GM21717 (cell line): Measurements from ENCODE around the gene TBCK.

Experiments used
- ATAC-seq: cut with Tn5 transposase; IDR thresholded peaks from one replicate; pipeline ENCODE4 v1.9.1; 2021; ENCODE audit warnings: mild to moderate bottlenecking, moderate library complexity; ENCODE audit not compliant: unreplicated experiment

The TBCK gene

DNA sequence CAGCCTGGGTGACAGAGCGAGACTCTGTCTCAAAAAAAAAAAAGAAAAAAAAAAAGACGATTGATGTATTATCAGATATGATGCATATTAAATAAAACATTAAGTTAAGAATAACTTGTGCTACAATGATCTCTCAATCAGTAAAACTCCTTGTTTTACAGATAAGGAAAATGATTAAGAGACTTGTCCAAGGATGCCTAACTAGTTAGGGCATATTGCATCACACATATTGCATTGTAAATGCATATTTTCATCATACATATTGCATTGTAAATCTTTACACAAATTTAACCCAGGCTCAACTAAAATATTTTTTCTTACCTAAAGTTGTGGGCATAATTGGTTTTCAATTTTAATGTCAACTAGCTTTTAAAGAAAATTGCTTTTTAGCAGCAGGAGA, 26.3 kb downstream of the TBCK start:
- ATAC-seq, result no peak

DNA sequence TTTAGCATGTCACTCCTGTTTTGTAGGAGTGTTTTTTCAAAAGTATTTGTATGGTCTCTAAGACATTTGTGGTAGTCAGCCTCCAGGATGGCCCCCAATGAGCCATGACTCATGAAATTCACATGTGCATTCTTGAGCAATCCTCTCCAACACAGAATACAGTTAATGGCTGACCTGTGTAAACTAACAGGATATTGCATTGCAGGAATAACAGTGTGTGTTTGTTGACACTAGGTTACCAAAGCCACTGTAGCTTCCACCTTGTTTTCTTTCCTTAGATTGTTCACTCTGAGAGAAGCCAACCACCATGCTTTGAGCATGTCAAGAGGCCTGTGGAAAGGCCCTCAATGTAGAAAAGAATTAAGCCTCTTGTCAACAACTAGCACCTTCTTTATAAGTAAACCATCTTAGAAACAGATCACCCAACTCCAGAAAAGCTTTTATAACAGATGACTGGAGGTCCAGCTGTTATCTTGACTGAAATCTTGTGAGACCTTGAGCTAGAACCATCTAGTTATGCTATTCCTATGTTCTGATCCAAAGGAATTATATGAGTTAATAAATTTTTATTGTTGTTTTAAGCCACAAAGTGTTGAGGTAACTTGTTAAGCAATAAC, 28.5 kb downstream of the TBCK start:
- no peak for ATAC-seq

DNA sequence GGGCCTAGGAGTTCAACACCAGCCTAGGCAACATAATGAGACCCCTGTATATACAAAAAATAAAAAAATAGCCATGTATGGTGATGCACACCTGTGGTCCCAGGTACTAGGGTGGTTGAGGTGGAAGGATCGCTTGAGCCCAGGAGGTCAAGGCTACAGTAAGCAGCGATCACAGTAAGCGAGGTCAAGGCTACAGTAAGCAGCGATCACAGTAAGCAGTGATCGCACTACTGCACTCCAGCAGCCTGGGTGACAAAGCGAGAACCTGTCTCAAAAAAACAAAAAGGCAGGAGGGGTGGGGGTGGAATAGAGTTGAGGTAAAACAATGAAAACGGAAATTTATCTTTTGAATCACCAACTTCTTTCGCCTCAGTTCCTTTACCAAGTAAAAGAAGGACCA, 29.4 kb downstream of the TBCK start:
- ATAC-seq, result no peak

DNA sequence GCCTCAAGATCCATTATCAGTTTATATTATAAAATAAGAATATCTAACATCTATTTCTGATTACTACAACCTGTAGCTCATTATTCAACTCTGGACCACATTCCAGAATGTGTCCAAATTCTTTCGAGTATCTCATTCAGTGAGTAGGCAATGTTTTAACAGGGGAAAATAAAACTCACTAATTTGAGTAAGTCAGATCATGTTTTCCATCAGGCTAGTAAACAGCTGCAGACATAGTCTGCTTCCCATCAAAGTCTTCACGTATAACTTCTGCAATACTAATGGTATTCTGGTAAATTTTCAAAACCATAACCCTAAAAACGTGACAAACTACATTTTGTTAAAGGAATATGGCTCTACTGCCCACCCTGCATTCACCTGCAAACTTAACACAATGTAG, 31.8 kb downstream of the TBCK start:
- no peak for ATAC-seq

DNA sequence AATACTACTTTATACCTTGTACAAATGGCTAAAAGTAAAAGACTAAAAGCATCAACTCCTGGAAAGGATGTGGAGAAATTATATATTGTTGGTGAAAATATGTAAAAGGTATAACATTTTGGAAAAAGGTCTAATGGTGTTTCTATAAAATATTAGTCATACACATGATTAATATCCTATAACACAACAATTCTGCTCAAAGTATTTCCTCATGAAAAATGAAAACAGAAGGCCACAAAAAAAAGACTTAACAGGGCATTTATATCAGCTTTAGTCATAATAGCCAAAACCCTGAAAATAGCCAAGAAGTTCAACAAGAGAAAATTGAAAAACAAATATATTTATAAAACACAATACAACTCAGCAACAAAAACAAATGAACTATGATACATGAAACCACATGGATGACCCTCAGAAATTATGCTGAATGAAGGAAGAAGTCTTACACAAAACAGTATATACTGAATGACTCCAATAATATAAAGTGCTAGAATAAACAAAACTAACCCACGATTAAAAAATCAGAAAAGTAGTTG, 38.8 kb downstream of the TBCK start:
- no peak for ATAC-seq

DNA sequence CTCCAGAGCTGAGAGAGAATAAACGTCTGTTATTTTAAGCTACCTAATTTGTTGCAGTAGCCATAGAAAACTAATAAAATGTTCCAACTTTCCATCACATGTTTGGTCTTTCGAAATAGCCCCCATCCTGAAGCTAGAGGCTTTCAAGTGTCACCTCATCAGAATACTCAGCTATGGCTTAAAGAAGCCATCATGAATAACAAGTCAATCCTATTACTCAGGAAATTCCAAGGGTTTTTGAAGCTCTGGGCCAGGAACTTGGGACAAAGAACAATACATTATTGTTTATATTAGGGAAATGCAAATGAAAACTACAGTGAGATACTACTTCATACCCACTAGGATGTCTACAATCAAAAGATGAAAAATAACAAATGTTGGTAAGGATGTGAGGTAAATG, 42.2 kb downstream of the TBCK start:
- no peak for ATAC-seq

DNA sequence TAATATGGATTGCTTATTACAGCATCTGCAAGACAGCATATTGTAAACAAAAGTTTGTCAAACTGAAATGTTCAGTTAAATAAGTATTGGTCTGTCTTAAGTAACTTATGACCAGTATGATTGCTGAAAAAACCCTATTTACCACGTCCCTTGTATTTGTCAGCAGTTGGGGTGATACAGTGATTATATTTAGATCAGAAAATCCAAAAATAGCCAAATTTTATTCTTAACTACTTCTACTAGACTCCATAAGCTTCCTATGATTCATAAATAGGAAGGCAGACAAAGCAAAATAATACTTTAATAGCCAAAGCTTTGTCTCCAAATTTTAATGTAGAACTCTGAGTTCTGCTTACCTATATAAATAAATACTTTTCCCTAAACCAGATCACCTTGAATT, 45.3 kb downstream of the TBCK start:
- no peak for ATAC-seq

DNA sequence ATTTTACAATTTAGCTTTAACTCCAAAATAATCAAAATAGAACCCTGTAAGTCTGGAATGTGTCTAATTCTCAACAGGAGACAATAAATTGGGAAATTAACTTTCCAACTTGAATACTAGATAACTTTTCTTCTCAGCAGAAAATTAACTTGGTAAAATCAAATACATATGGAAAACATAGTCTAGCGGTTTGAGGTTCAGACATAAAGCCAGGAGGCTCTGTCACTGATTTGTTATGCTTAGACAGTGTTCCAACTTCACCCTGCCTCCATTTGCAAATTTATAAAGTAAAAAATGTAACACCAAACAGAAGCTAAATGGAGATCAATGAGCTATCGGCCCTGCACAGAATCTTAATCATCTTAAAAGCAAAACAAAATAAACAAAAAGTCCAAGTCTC, 46.3 kb downstream of the TBCK start:
- no peak for ATAC-seq

DNA sequence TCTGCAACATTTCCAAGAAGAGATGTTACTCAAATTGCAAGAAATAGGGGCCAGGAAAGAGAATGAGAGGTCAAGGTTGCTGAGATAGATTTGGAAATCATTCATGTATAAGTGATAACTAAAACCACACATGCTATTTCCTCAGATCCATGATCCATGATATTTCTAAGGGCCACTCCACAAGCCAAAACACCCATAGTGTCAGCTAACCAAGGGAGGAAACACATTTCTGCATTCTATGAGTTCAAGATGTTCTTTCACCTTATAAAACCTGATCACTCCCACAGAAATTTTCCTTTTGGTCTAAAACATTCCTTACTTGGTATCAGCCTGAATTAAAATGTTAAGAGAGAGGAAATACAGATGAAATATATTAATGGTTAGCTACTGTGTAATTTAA, 47.2 kb downstream of the TBCK start:
- ATAC-seq, result no peak

DNA sequence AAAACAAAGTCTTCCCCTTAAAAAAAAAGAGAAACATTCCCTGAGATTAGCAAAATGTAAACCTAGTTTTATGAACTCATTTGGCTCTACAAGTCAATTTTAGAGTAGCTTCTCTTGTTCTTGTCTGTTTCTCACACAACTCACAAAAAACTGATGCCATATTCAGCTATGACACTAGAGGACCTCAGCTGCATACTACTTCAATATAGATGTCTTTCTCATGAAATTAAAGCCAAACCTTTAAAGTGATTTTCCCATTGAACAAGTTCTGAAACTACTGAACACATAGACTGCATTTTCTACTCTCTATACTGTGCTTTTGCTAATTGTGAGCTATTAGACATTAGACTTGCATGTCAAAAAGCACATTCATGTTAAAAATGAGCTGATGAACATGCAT, 49.8 kb downstream of the TBCK start:
- ATAC-seq, result peak; percentile 67

DNA sequence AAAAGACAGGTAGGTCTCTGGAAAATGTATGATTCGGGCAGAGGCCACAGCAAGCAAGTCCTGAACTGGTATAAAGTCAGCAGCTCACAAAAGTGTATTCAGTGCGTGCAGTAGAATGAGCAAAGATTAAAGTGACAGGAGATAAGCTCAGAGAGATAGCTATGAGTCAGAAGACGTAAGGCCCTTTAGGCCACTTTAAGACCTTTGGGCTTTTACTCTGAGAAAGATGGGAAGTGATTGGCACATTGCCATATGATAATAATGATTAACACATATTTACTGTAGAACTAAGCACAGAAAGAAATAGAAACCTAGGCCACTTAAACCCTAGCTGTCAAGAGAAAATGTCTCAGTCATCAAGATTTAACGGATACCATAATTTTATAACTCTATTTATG, 51.7 kb downstream of the TBCK start:
- no peak for ATAC-seq

DNA sequence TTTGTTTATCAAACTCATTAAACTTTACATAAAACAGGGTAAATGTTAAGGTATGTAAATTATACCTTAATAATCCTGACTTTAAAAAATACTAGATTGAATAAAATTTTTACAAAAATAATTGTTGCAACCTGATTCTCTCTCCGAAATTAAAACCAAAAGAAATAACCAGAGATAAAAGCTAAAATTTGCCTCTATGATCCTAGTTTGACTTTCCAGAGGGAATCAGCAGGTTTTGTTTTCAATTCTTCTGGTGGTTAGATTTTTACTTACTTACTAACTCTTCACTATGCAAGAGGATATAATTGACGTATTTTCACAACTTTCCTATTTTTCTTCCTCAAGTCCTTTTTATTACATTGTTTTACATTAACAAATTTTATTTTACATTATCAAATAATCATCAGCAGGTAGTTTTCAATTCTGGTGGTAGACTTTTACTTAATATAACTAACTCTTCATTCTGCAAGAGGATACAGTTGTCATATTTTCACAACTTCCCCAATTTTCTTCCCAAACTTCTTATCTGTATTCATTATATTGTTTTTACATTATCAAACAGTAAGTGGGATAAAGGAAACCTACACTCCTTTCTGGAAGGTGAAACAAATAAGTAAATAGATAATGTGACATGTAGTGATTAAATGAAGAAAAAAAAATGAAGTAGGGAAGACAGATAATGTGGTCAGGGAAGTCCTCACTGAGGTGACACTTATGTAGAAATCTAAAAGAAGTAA, 52.2 kb downstream of the TBCK start:
- ATAC-seq, result no peak

DNA sequence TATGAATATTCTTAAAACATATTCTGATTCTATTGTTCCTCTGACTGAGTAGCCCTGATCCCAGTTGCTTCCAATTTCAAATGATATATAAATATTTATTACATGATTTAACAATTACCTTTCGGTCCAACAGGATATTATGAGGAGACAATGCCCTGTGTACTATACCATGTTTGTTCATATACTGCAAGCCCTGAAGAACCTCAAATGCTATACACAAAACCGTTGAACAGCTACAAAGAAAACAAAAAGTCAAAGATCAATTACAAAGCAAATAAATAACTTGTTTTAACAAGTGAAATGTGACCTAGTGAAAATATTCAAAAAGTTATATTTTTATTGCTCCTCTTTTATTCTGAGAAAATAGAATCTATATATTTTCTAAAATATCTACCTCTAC, 54.0 kb downstream of the TBCK start:
- ATAC-seq, result no peak

DNA sequence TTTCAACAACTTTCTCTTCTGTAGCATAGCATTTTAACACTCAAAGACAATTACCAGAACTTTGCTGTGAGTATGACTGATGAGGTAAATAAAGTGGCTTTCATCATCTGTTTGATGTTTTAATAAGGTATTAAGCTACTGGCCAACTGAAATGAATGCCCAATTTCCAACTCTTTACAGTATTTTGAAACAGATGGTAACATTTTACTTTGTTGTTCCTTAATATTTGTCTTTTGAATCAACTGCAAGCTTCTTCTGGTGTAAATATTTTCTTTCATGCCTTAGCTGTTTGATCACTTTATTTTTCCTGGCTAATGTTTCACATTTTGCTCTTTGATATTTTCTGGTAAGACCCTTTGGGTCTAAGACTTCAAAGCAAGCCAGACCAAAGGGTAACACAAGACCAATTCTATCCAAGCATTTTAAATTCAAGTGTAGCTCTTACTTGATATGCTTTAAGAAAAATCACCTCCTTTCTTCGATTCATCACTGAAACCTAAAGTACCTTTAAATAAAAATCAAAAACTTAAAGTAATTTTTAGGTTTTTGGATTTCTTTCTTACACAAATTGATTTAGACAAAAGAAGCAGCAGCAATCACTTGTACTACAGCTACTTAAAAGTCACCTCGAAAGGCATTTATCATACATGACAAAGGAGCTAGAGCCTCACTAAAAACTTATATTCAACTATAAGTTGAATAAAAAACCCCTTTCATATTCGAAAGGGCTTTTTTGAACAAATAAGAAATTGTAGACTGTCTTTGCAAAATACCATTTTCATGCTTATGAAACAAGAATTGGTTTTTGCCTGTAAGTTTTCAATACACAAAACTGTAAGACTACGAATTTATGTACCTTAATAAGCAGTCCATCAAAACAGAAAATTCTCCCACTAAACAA, 57.6 kb downstream of the TBCK start:
- ATAC-seq, result no peak

DNA sequence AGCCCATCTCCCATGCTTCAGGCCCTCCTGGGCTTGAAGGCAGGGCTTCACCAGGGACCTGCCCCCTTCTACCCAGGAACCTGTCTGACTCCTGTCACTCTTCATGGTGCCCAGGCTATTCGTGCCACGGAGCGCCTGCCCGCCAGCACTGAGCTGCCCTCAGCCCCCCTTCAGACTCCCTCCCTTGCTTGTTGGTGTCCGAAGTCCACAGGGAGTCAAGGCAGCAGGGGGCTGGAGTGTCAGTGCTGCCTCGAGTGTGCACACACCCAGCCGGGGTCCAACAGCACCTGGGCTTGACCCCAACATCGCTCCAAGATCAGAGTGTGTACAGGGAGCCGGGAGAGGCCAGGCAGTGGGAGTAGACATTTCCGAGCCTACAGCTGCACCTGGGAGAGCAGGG, 59.8 kb downstream of the TBCK start:
- no peak for ATAC-seq

DNA sequence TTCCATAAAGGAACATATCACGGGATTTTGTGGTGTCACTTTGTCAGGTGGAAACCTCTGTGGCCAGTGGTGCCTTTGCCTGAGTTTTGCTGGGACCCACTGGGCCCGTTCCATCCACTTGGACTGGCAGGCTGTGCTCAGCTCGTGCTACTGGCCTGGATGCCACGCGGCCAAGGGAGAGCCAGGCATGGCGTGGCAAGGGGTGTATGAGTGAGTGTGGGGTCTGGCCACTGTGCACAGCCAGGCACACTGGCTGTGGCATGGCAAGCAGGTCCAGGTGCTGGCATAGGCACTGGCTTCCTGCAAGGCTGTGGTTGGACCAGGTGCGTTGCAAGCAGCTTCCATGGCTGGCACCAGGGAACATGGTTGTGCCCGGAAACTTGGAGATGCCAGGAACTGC, 60.8 kb downstream of the TBCK start:
- ATAC-seq, result no peak

DNA sequence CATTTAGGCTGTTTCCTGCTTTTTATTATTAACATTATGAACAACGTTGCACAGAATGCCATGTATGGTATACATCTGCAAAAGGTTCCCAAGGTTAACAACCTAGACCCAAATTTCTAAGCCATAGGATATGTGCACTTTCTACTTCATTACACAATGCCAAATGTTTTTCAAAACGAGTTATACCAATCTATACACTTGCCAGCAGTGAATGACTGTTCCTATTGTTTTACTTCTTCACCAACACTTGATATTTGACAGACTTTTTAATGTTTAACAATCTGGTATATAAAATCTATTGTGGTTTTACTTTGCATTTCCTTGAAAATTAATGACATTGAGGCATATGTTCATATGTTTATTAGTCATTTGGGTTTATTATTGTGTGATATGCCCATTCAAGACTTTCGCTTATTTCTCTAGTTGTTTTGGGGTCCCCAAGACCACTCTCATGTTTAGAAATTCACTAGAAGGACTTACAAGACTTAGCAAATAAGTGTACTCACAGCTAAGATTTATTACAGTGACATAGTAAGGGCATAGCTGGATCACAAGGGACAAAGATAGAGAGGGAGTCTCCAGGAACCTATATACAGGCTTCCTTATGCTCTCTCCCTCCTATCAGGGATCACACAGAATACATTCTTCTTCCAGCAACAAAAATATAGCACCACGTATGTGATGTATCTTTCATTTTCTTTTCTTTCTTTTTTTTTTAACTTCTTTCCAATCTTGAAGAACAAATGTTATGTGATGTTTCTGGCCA, 62.5 kb downstream of the TBCK start:
- no peak for ATAC-seq

DNA sequence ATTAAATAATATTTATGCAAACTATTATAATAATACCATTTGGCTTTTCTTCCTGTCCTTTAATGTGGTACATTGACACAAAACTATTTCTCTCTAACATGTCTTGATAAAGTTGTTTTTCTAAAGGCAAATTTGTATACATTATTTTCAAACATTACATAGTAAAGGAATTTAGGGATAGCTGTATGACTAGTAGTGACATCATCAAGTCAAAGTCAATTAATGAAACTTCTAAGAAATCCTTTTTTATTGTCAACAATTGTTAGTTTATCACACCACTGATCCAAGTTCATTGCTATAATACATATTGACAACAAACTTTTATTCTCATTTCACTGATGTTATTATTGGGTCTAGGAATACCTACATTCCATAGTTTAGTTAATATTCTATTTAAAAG, 68.4 kb downstream of the TBCK start:
- no peak for ATAC-seq

DNA sequence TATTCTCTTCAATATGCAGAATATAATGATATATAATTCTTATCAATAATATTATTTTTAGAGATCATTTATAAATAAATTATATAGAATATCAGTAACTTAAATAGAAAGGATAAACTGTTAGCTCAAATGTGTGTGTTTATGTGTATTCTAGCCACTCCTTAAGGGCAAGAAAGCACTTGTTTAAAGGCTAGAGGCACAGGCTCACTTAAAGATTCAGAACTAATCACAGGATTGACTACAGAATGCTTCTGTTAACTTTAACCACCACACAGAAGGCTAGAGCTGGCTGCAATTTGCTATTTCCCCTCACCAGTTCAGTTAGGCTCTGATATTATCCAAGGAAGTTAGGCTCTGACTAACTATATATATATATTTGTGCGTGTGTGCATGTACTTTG, 69.6 kb downstream of the TBCK start:
- ATAC-seq, result no peak

DNA sequence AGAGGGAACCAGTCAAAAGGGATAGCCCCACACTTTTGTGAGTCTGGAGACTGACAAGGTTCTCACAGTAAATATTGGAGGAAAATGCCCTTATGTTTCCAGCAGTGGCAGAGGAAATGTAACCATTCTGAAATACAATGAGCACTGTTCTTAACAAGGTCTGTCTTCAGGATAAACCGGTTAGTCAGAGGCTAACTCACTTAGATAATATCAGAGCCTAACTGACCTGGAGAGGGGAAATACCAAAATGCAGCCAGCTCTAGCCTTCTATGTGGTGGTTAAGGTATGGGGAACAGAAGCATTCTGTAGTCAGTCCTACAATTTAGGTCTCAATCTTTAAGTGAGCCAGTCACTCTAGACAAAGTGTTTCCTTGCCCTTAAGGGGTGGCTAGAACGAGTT, 70.8 kb downstream of the TBCK start:
- ATAC-seq, result no peak

DNA sequence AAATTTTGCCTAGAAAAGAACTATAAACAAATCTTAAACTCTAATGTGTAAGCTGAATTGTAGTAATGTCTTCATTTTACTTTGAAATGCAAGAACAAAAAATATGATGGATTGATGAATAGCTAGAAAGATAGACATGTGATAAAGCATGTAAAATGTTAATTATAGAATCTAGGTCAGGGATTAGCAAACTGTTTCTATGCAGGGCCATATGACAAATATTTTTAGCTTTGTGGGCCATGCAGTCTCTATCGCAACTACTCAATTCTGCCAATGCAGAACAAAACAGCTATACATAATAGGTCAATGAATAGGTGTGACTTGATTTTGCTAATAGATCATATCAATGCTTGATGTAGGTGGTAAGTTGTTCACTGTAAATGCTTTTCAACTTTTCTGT, 75.3 kb downstream of the TBCK start:
- no peak for ATAC-seq
